ENCODE measurements around the gene DCAF6.
"Not testable (repeated sequence)": the region's sequence is repeated elsewhere in the genome, so short reads cannot be mapped to it uniquely, and the experiment has no call there.

The DCAF6 gene

DNA sequence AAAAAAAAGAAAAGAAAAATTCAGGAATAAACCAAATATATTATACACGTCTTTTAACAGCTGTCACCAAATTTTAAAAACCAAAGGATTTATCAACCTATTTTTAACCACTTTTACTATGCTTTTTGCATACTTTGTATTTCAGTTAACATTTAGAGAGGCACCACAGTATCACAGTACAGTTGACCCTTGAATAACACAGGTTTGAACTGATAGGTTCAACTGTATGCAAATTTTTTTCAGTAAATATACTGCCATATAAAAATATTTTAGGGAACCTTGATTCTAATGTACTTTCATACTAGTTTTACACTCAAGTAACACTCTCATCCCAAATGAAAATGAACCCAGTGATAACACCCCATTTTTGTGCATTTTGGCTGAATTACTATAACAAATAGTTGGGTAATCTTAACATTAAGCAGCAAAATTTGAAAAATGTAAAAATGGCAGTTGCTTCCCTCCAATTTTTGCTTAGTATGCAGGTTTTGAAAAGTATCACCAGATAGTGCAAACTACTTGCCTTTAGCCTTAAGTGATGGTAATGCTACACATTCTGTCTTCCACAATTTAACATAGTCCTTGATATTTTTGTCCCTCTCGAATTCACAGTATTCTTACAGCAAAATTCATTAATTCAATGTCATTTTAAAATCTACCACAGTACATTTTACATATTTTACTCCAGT lies 11.8 kb upstream of the DCAF6 start:
- DNase-seq = no peak

DNA sequence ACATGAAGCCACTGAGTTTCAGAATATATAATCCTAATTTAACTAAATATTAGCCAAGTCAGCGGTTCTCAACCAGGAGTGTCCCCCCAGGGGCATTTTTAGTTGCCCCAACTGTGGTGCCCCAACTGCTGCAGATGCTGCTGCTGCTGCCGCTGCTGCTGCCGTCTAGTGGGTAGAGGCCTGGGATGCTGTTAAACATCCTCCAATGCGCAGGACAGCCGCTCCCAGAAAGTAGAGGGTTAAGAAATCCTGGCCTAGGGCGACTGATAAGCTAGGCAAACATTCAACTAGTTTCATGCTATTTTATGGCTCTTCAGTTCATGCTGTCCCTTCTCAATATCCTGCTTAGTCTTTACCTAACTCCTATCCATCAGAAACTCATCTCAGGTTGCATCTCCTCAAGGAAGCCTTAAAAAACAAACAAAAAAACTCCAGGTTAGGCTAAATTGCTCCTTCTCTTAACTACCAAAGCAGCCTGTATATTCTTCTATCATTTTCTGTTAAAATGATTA lies 9.9 kb upstream of the DCAF6 start:
- DNase-seq = no peak

DNA sequence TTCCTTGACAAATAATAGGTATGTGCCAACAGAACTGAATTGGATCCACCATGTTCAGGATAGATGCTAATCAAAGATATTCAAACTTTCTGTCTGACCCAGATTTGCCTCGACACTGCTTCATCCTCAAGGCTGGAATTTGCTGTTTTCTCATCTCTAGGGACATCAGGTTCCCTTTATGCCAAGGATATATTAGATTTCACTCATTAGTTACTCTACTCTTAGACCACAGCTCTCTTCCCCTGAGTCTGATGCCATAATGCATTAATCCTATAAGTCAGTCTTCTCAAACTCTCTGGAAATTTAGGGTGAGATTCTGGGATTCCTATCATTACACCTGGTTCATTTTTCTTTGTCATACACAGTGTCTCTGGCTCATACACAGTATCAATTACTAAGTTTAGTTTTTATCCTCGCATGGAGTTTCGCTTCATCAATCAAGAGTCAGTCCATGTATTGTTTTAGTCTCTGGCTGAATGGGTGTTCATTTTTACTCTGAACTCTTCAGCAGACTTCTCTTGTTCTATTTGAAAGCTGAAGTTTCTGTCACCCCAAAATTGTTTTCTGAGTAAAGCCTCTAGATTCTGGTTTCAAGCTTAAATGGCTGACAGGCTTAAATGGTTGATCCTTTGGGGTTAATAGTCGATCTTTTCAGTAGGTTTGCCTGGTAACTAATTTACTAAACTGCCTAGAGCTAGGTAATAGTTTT lies 9.3 kb upstream of the DCAF6 start:
- DNase-seq = no peak

DNA sequence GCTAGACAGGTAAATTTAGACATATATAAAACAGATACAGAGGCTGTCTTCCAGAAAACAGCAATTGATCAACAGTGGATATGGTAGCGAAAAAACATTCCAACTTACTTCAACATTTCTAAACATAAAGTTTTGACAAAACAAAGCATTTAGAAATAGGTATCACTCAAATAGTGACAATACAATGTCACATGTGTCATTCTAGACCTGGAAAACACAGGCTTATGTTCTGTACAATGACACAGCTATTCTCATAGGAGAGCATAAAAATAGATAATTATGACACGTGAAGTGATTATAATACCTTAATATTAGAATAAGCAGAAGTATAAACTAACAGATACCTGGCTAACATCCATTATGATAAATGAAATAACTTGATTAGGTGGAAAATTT lies 8.0 kb upstream of the DCAF6 start:
- DNase-seq = no peak

DNA sequence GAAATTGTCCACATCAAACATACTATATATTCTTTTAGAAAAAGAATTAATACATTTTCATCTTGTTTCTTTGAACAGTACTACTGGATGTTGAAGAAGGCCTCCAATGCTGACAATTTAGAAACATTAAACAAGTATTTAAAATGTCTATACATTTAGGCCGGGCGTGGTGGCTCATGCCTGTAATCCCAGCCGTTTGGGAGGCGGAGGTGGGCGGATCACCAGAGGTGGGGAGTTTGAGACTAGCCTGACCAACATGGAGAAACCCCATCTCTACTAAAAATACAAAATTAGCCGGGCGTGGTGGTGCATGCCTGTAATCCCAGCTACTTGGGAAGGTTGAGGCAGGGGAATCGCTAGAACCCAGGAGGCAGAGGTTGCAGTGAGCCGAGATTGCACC lies 7.6 kb upstream of the DCAF6 start:
- DNase-seq = not testable (repeated sequence)

DNA sequence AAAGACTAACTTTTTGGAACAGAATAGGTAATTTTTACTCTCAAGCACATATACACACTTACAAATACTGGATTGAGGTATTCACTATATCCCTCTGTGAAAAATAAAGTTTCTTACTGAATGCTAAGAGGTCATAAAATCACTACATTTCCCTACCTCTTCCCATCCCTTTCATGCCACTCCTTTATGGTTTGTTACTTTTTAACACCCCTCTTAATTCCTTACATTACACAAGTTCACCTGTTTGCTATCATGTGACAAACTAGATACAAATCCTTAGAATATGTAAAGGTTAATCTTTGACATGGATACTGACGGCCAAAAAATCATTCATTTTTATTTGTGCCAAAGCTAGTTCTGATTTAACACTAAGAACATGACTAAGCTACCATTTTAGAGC lies 6.8 kb upstream of the DCAF6 start:
- DNase-seq = no peak

DNA sequence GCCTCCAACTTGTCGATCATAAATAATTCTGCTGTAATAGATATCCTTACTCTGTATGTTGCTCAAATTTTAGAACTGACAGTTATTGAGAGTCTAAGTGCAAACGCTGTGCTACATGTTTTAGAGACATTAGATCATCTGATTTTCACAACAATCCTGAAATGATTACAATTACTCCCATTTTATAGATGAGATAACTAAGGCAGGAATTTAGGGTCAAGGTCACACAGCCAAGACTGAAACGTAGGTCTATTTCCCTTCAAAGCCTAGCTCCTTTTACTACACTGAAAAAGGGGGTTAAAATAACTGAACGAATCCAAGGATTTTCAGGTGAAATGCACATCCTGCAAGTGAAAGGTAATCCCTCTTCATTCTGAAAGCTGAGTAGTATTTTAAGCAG lies 2.7 kb upstream of the DCAF6 start:
- no peak for DNase-seq

DNA sequence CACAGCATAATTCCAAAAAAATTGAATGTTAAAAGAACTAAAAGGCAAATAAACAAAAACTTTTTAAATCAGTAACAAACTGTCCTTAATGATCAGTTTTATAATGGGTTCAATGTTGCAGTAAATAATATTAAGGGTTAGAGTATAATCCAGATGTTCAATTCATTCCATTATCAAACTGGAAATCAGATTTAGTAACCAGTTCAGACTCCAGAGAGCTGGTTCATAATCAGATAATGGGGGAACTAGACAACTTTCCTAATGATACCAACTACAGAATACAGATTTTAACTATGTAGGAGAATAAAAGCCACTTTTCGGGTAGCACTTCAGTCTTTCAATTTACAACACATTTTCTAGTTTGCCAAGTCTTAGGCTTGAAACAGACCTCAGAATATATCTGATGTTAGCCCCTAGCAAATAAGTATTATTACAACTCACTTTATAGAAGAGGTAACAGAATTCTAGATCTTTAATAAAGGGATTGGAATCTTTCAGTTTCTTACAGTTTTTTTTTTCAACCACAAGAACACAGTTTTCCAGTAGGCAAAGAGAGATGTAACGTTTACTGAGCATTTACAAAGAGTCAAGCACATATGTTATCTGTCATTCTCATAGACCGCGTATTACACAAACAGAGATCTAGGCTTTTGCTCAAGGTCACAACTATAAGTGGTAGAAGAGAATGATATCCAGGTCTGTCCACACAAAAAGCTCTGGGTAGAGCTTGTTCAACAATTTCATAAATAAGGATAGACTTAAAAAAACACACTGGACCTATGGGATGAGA lies 1.9 kb upstream of the DCAF6 start:
- DNase-seq = no peak

DNA sequence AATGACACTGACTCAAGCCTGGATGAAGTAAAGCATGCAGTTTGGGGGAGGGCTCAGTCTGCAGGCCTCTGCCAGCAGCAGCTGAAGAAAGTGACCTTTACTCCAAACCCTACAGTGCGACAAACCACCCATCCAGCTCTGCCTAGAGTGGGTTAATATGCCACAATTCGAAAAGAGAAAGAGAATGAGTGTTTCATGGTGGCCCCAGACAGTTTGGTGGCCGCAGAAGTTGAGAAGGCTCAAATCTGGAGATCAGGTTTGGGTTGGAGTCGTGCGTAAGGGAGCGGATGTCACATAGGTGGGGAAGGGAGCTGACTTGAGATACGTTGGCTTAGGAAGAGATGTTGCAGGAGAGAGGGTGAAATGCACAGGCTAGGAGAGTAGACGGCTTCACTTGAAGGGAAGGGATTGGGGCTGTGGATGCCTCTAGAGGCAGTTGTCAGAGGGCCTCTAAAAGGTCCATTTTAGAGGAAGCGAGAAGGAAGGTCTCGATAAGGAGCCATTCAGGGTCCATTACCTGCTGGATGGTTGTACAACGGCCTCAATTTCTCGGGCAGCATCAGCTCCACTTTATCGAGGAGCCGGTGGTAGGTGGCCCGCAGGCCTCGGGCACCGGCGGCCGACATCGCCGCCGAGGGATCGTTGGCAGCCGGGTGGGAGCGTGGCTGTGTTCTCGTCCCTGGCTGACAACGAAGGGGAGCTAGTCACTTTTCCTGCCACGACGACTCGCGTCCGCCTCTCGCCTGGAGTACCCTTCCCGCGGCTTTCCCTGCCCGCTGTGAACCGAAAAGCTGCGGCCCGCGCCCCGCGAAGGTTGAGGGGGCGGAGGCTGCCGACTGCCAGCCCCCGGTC lies 1.0 kb upstream of the DCAF6 start:
- peak in 1 of 2 experiments; percentile 34 for DNase-seq

DNA sequence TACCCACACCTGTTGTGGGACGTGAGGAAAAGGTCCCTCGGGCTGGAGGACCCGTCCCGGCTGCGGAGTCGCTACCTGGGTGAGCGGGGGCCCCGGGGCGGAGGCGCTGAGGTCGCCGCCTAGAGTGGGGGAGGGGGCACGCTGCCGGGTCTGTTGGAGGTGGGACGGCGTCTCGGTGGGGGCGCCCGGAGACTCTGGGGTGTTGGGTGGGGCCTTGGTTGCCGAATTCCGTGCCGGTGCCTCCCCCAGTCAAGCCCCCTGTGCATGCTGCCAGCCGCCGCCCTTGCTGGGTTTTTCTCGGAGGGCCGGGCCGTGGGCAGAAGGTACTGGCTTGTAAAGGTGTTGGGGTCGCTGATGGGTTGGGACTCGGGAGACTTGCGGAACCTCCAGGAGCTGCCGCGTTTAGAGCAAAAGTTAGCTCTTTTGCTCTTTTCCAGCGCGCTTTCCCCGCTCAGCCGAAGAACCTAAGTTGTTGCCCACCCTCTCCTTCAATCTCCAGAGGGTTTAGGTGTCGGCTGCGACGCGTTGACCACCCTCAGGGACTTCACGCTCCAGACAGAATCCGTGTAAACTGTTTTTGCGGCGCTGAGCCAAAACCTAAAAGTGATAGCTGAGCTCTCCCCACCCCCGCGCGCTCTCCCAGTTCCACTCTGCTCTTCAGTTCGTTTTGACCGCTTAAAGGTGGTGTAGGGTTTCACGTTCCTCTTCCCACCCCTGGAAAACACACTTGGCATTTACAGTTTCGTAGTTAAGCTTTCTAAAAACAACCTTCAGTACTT lies 636 bp downstream of the DCAF6 start, which contains the start of gene MPC2:
TSS of gene MPC2 (minus strand) at position 143 of the 779 bp plus-strand sequence. CDS start 1,231 bp downstream, outside the sequence.
- DNase-seq = peak in 1 of 2 experiments; percentile 43

DNA sequence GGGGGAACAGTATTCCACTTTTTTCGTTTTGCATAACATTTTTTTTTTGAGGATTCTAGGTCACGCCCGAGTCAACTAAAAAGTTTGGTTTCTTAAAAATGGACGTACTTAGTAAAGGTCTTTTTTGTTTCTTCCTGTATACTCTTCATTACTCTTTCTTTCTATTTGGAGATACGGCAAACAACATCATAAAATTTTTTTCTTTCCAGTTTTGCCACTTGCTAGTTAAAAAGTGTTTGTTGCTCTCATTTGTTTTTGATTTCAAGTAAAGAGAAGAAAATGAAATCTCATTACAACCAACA lies 1.2 kb downstream of the DCAF6 start:
- no peak for DNase-seq

DNA sequence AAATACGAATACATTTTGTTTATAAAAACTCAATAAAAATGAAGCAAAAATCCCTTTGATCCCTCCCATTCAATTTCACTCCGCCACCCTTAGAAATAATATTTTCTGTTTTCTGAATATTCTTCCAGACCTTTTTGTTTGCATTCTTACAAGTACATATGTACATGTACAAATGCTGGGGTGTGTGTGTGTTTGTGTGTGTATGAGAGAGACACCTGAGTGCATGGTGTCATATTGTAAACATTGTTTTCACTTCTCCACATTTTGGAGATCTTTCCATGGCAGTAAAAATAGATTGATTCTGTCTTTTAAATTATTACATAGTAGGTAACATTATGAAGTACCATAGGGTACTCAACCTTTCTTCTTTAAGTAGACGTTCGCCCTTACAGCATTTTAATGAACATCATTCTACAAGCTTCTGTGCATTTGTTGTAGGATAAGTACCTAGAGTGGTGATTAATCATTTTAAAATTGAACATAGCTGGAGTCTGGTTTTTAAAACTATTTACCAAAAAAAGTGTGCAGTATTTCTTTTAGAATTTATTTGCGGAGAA lies 1.7 kb downstream of the DCAF6 start:
- no peak for DNase-seq

DNA sequence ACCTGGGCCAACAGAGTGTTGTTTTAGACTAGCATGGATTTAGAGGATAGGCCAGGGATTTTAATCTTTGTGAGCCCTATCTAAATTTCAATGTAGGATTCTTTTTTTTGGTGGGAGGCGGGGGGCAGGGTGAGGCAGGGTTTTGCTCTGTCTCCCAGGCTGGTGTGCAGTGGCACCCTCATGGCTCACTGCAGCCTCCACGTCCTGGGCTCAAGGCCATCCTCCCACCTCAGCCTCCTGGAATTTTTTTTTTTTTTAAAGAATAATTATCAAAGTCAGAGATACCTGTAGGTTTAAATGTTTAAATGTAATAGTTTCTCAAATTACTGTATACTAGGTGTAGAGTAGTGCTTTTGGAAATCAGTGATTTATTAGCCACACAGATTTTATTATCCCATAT lies 3.8 kb downstream of the DCAF6 start:
- no peak for DNase-seq

DNA sequence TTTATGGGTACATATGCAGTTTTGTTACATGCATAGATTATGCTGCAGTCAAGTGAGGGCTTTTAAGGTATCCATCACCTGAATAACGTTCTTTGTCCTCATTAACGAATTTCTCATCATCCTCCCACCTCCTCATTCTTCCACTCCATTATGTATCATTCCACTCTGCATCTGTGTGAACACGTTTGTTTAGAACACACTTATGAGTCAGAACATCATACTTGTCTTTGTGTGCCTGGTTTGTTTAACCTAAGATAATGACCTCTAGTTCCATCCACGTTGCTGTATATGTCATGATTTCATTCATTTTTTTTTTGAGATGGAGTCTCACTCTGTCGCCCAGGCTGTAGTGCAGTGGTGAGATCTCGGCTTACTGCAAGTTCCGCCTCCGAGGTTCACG lies 7.1 kb downstream of the DCAF6 start:
- DNase-seq = no peak

DNA sequence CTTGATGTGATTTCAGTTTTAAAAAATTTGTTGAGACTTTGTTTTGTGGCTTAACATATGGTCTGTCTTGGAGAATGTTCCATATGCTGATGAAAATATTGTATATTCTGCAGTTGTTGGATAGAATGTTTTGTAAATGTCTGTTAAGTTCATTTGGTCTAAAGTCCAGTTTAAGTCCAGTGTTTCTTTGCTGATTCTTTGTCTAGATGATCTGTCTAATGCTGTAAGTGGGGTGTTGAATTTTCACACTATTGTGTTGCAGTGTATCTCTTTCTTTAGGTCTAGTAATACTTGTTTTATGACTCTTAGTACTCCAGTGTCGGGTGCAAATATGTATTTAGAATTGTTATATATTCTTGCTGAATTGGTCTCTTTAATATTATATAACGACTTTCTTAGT lies 11.2 kb downstream of the DCAF6 start:
- DNase-seq = no peak

DNA sequence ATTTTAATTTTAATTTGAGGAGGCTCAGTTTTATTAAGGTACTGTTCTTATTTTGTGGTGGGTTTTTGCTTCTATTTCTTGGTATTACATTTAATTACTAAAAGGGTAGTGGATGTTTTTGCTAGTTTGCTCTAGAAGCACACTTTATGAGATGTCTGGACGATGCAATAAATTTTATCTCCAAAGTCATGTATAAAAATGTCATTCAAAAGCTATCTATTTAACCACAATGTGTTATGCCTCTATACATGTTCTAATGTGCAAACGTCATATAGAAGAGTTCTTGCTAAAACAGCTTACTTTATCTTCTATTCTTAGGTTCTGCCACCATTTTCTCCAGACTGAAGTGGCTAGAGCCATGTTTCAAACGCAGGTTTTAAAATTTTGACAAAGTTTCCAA lies 13.3 kb downstream of the DCAF6 start:
- no peak for DNase-seq

DNA sequence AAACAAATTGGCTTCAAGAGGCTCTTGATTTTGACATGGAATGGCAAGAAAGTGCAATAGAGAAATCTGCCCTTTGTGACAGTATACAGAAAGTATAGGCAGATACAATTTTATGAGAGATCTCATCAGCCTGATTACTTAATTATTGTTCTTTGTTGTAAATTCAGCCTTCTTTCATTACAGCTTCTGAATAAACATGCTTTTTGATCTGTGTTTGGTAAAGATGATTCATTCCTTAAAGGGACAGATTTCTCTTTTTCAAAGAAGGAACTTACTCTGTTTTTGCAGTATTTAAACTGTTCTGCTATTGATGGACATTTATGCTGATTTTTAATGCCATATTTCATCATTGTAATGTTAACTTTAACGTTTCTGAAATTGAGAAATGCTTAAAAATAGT lies 14.1 kb downstream of the DCAF6 start:
- DNase-seq = no peak

DNA sequence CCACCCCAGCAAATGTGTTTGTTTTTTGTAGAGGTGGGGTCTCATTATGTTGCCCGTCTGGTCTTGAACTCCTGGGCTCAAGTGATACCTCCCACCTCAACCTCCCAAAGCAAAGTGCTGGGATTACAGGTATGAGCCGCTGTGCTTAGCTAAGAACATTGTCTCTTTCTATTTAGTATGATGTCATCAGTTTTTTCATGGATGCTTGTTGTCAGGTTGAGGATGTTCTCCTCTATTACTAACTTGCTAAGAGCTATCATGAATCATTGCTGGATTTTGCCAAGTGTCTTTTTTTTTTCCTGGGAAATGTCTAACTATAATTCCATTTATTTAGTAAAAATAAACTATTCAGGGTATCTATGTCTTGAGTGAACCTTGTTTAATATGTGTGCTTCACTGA lies 19.4 kb downstream of the DCAF6 start:
- DNase-seq = no peak

DNA sequence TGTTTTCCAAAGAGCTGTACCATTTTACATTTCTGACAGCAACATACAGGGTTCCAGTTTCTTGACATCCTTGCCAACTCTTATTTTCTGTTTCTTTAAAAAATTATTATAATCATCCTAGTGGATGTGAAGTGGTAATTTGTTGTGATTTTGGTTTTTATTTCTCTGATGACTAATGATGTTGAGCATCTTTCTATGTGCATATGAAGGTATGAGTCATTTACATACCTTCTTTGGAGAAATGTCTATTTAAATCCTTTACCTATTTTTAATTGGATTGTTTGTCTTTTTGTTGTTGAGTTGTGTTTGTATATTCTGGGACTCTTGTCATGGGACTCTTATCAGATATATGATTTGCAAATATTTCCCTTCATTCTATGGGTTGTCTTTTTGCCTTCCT lies 21.2 kb downstream of the DCAF6 start:
- DNase-seq = no peak

DNA sequence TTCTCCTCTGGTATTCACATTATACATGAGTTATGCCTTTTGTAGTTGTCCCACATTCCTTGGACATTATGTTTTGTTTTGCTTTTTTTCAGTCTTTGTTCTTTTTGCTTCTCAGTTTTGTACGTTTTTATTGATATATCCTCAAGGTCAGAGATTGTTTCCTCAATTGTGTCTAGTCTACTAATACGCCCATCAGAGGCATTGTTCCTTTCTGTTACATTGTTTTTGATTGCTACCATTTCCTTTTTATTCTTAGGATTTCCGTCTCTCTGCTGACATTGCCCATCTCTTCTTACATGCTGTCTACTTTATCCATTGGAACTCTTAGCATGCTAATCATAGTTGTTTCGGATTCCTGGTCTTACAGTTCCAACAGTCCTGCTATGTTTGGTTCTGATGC lies 28.2 kb downstream of the DCAF6 start:
- DNase-seq = no peak

DNA sequence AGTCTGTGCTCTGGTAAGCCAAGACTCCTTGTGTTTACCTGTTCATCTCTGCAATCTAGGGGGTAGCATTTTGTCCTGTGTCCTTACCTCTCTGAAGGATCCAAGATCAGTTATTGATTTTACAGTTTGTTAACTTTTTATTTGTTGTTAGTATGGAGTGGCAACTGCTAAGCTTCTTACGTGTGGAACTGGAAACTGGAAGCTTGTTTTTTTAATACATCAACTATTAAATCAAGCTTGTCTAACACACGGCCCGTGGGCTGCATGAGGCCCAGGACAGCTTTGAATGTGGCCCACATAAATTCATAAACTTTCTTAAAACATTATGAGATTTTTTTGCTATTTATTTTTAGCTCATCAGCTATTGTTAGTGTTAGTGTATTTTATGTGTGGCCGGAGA lies 29.6 kb downstream of the DCAF6 start:
- no peak for DNase-seq

DNA sequence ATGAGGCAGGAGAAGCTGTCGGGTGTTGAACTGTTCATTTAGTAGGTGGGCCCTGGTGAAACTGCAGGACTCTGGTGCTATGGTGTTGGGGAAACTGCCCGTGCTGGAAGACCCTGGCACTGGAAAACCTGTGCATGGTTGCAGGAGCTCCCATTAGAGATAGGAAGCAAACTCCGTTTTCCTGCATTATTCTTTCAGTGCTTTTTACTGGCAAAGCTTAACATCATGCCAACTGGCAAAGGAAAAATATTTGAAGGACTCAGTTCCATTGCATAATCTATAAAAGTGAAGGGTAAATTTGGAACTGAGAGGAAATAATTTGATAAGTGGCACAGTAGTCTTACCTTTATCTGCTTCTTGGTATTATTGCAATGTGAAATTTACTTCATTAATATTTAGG lies 32.1 kb downstream of the DCAF6 start:
- DNase-seq = no peak

All from SW 1271 (cell line).